ENCODE results near the gene RALGAPA1.
A peak's percentile ranks its signal among the peaks of the same experiment; 100 is the strongest.

The RALGAPA1 gene

DNA sequence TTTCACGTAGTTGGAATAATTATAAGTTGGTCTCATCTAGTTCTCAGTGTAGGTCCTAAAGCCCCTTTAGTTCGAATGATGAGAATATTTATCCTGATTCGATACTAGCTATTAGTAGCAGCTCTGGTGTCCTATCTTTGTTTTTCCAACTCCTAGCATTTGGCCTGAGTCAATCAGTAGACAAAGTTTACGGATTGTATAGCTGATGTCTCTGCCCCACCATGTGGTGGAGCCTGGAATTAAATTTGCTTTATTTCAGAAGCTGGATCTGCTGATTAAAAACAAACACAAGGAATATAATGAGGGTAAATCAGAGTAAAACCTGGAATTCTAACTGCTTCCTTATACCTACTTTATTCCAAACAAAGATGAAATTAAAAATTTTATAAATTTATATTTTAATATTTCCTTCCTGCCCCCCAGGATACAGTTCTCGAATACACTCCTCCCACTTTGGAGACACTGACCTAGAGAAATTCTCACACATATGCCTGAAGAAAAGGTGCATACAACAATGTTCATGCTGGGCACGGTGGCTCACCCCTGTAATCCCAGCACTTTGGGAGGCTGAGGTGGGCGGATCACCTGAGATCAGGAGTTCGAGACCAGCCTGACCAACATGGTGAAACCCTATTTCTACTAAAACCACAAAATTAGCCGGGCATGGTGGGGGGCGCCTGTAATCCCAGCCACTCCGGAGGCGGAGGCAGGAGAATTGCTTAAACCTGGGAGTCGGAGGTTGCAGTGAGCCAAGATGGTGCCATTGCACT, 9.4 kb upstream of the RALGAPA1 start:
- Histone ChIP-seq H3K27ac (ENCODE audit: low read length) (no peak overlapping the region), H3K79me2 (ENCODE audit: insufficient read depth, low read length) (no peaks in the 10 kb centered on the region), H4K20me1 (ENCODE audit: insufficient read depth, low read length) (no peaks in the 10 kb centered on the region), H2AFZ (ENCODE audit: low read depth, low read length) (no peak overlapping the region), H3K9ac (ENCODE audit: low read depth, low read length) (no peak overlapping the region), H3K4me3 (ENCODE audit: low read depth in 1 of 2, low read length in 2 of 2) (no peak overlapping the region), H3K27me3 (ENCODE audit: insufficient read depth, low read length, poor library complexity) (no peaks in the 10 kb centered on the region), H3K9me3 (ENCODE audit: insufficient read depth, low read length, severe bottlenecking) (no peaks in the 10 kb centered on the region), H3K4me2 (ENCODE audit: insufficient read depth, low read length) (no peak overlapping the region), H3K4me1 (ENCODE audit: insufficient read depth, low read length) (0 out of 2 replicates have a peak, but pooled peaks cover 5% of the 10 kb centered on the region), H3K36me3 (ENCODE audit: insufficient read depth, low read length) (no peaks in the 10 kb centered on the region)
- ATAC-seq (ENCODE audit: insufficient read depth, low read depth) (peak; percentile 66), DNase-seq (peak; percentile 41)
- TF ChIP-seq, protein P1, sequence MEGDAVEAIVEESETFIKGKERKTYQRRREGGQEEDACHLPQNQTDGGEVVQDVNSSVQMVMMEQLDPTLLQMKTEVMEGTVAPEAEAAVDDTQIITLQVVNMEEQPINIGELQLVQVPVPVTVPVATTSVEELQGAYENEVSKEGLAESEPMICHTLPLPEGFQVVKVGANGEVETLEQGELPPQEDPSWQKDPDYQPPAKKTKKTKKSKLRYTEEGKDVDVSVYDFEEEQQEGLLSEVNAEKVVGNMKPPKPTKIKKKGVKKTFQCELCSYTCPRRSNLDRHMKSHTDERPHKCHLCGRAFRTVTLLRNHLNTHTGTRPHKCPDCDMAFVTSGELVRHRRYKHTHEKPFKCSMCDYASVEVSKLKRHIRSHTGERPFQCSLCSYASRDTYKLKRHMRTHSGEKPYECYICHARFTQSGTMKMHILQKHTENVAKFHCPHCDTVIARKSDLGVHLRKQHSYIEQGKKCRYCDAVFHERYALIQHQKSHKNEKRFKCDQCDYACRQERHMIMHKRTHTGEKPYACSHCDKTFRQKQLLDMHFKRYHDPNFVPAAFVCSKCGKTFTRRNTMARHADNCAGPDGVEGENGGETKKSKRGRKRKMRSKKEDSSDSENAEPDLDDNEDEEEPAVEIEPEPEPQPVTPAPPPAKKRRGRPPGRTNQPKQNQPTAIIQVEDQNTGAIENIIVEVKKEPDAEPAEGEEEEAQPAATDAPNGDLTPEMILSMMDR (IDR thresholded peaks at IDR 0.05; ENCODE audit: borderline replicate concordance, extremely low read depth, low read length, poor library complexity, severe bottlenecking): peak; percentile 67
- no peak for TF ChIP-seq EZH2 (IDR thresholded peaks at IDR 0.05; ENCODE audit: borderline replicate concordance, low read depth, low read length, severe bottlenecking)

DNA sequence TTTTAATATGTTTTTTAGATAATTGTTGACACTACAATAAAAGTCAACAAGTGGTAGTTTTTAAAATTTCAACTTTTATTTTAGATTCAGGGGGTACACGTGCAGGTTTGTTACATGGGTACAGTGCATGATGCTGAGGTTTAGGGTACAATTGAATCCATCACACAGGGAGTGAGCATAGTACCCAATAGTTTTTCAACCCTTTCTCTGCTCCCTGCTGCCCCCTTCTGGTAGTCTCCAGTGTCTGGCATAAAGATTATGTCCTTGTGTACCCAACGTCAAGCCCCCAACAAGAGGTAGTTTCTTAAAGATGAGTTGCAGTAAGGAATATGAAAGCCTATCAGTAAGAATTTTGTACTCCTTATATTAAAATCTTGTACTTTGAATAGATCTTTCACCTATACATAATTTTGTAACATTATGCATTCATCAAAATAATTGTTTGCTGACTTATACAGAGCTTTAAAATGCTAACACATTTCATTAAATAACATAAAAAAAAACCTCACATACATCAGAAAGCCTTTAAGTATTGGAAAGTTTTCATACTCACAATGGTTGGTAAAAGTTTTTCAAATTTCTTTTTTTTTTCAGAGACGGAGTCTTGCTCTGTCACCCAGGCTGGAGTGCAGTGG, 5.4 kb upstream of the RALGAPA1 start:
- no peak overlapping the region for H2AFZ ChIP-seq (ENCODE audit: low read depth, low read length)
- peak; percentile 79 for DNase-seq

DNA sequence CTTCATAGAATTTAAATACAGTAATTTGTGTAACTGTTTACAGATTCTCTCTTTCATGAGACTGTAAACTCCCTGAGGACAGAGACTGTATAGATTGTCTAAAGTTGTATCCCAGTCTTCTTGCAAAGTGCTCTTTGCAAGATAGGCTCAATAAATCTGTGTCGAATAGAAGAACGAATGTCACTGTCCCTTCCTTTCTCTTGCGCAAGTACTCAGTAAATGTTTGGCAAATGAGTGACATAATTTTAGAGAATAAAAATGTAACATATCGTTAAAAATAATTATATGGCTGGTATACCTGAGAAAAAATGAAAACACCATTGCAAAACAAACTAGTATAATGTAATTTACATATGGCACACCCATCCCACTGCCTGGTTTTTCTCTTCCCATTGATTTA, 1.9 kb upstream of the RALGAPA1 start:
- Histone ChIP-seq H3K4me2 (ENCODE audit: insufficient read depth, low read length) (no peak overlapping the region), H3K9me3 (ENCODE audit: insufficient read depth, low read length, severe bottlenecking) (no peaks in the 10 kb centered on the region), H3K79me2 (ENCODE audit: insufficient read depth, low read length) (peaks cover 26% of the 10 kb centered on the region), H3K27me3 (ENCODE audit: insufficient read depth, low read length, poor library complexity) (no peaks in the 10 kb centered on the region), H3K4me3 (ENCODE audit: low read depth in 1 of 2, low read length in 2 of 2) (no peak overlapping the region), H2AFZ (ENCODE audit: low read depth, low read length) (no peak overlapping the region), H3K27ac (ENCODE audit: low read length) (no peak overlapping the region), H3K4me1 (ENCODE audit: insufficient read depth, low read length) (peaks cover 30% of the 10 kb centered on the region), H3K9ac (ENCODE audit: low read depth, low read length) (no peak overlapping the region), H4K20me1 (ENCODE audit: insufficient read depth, low read length) (peaks cover 2% of the 10 kb centered on the region; the same call in 1 of the 2 replicates), H3K36me3 (ENCODE audit: insufficient read depth, low read length) (no peaks in the 10 kb centered on the region)
- TF ChIP-seq EZH2 (IDR thresholded peaks at IDR 0.05; ENCODE audit: borderline replicate concordance, low read depth, low read length, severe bottlenecking): no peak
- TF ChIP-seq, protein P1 (IDR thresholded peaks at IDR 0.05; ENCODE audit: borderline replicate concordance, extremely low read depth, low read length, poor library complexity, severe bottlenecking): no peak
- DNase-seq (no peak), ATAC-seq (ENCODE audit: insufficient read depth, low read depth) (no peak)

More for the DNA sequence above, 5.4 kb upstream of the RALGAPA1 start:
- no peak overlapping the region for H3K9ac ChIP-seq (ENCODE audit: low read depth, low read length)
- TF ChIP-seq EZH2 (IDR thresholded peaks at IDR 0.05; ENCODE audit: borderline replicate concordance, low read depth, low read length, severe bottlenecking): no peak
- TF ChIP-seq, protein P1 (IDR thresholded peaks at IDR 0.05; ENCODE audit: borderline replicate concordance, extremely low read depth, low read length, poor library complexity, severe bottlenecking): peak; percentile 87
- no peaks in the 10 kb centered on the region for H3K9me3 ChIP-seq (ENCODE audit: insufficient read depth, low read length, severe bottlenecking)
- H3K27ac ChIP-seq (ENCODE audit: low read length): no peak overlapping the region
- H3K4me1 ChIP-seq (ENCODE audit: insufficient read depth, low read length): peaks cover 1% of the 10 kb centered on the region
- no peaks in the 10 kb centered on the region for H3K36me3 ChIP-seq (ENCODE audit: insufficient read depth, low read length)
- no peak overlapping the region for H3K4me3 ChIP-seq (ENCODE audit: low read depth in 1 of 2, low read length in 2 of 2)
- no peaks in the 10 kb centered on the region for H3K27me3 ChIP-seq (ENCODE audit: insufficient read depth, low read length, poor library complexity)
- H3K4me2 ChIP-seq (ENCODE audit: insufficient read depth, low read length): no peak overlapping the region
- H4K20me1 ChIP-seq (ENCODE audit: insufficient read depth, low read length): no peaks in the 10 kb centered on the region
- no peaks in the 10 kb centered on the region for H3K79me2 ChIP-seq (ENCODE audit: insufficient read depth, low read length)
- ATAC-seq (ENCODE audit: insufficient read depth, low read depth): peak; percentile 94

Data from DND-41 (cell line).